HG03565 (cell line): Measurements from ENCODE around the gene ACTN4.

ENCODE experiments used
- ATAC-seq: cut with Tn5 transposase; IDR thresholded peaks from one replicate; pipeline ENCODE4 v1.9.1; 2021; ENCODE audit warnings: mild to moderate bottlenecking, moderate library complexity; ENCODE audit not compliant: unreplicated experiment

ACTN4 gene

GRCh38 chr19:38635483-38636399, 11.7 kb upstream of the ACTN4 start:
- no peak for ATAC-seq

- no peak for ATAC-seq
These were observed 9.0 kb upstream of the ACTN4 start for GRCh38 chr19:38638461-38638860.

GRCh38 chr19:38639679-38640078, 7.8 kb upstream of the ACTN4 start:
- no peak for ATAC-seq

- no peak for ATAC-seq
These were observed 7.1 kb upstream of the ACTN4 start for GRCh38 chr19:38640368-38640767.

- ATAC-seq: no peak
These were observed 5.3 kb upstream of the ACTN4 start for GRCh38 chr19:38642176-38642575.

GRCh38 chr19:38644719-38645118, 2.7 kb upstream of the ACTN4 start:
- ATAC-seq: no peak

- ATAC-seq: no peak
These were observed 718 bp downstream of the ACTN4 start for GRCh38 chr19:38647966-38648768.

GRCh38 chr19:38648769-38649304, 1.4 kb downstream of the ACTN4 start:
- ATAC-seq: no peak

GRCh38 chr19:38649305-38650171, 2.1 kb downstream of the ACTN4 start:
- no peak for ATAC-seq

GRCh38 chr19:38650172-38650775, 2.8 kb downstream of the ACTN4 start:
- no peak for ATAC-seq

- ATAC-seq: no peak
These were observed 3.6 kb downstream of the ACTN4 start for GRCh38 chr19:38650911-38651584.

GRCh38 chr19:38653028-38653571, 5.7 kb downstream of the ACTN4 start:
- ATAC-seq: no peak

GRCh38 chr19:38654628-38655055, 7.2 kb downstream of the ACTN4 start:
- ATAC-seq: no peak

- ATAC-seq: peak; percentile 41
These were observed 7.8 kb downstream of the ACTN4 start for GRCh38 chr19:38655148-38655824.

- ATAC-seq: no peak
These were observed 8.9 kb downstream of the ACTN4 start for GRCh38 chr19:38656171-38656981.

- no peak for ATAC-seq
These were observed 10.3 kb downstream of the ACTN4 start for GRCh38 chr19:38657633-38658222.

GRCh38 chr19:38658462-38659306, 11.2 kb downstream of the ACTN4 start:
- no peak for ATAC-seq
